Fibroblast of skin of back (primary cell): ENCODE results near the gene BYSL. TPM values are rescaled to one million over a fixed set of nuclear protein-coding genes. Genes with fewer than 3 reads are reported as not detected.

Experiments used
- DNase-seq: peaks from one replicate; pipeline ENCODE4 v3.0.0-alpha.2; 2013
- polyA plus RNA-seq, 2 experiments: library from polyadenylated mRNA; unstranded; fragments of 120-200 nt; gene quantifications; one replicate each; pipeline ENCODE4 v1.2.1, GENCODE V29; 2013; ENCODE audit not compliant: insufficient read length in 2 of 2

BYSL gene, protein sequence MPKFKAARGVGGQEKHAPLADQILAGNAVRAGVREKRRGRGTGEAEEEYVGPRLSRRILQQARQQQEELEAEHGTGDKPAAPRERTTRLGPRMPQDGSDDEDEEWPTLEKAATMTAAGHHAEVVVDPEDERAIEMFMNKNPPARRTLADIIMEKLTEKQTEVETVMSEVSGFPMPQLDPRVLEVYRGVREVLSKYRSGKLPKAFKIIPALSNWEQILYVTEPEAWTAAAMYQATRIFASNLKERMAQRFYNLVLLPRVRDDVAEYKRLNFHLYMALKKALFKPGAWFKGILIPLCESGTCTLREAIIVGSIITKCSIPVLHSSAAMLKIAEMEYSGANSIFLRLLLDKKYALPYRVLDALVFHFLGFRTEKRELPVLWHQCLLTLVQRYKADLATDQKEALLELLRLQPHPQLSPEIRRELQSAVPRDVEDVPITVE
- 42.9 TPM for polyA plus RNA-seq (2013, experiment 1 of 2; ENCODE audit: insufficient read length)
- 21.7 TPM for polyA plus RNA-seq (2013, experiment 2 of 2; ENCODE audit: insufficient read length)

DNA sequence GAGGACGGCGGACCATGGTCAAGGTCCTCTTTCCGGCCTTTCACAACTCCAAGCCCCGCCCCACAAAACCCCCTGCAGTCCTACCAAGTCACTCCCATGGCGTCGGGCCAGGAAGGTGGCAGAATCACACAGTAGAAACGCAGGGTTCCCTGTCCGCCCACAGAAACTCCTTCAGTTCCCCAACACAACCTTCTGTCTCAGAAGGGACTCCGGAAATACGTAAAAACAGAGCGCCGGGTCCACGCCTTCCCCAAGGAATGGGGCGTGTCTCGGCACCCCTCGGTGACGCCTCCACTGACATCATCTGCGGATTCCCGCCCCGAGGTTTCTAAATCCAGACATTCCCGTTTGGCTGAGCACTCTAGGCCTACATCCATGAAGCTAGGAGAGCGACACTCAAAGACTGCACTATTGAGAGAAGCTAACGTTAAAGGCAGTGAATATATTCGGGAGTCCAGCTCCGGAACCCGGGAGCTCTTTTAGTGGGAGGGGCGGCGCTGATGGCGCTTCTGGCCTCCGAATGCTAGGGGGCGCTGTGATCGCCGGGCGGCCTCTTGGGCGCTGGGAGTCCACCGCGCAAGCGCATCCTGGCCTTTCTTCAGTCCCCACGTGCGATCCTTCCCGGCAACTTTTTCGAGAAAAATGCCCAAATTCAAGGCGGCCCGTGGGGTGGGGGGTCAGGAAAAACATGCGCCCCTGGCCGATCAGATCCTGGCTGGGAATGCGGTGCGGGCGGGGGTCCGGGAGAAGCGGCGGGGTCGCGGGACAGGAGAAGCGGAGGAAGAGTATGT lies at the start of gene BYSL, which contains the start of gene MED20:
Gene BYSL, plus strand, starts transcription at position 579 of the 791 bp plus-strand sequence. Its CDS starts 64 bp downstream, at position 643.
Gene MED20, minus strand, starts transcription at position 219 of the 791 bp plus-strand sequence. Its CDS starts 121 bp downstream, at position 98.
- DNase-seq: peak; percentile 95

- DNase-seq: no peak
Measured at GRCh38 chr6:41871691-41872090, 49.6 kb upstream of the BYSL start.

DNA sequence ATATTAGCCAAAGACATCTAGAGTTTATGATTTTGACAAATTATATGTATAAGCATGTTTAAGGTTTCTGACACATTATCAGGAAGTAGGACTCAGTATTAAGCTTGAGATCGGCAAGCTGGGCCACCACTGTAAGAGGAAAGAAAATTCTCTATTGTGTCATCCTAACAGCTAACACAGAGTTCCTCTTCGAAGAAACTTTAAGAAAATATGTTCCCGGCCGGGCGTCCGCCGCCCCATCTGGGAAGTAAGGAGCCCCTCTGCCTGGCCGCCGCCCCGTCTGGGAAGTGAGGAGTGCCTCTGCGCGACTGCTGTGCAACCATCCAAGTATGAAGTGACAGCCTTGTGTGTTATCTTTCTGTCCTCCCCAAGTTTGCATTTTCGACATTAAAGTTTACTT lies 49.2 kb upstream of the BYSL start:
- no peak for DNase-seq

GRCh38 chr6:41874741-41875140 lies 46.6 kb upstream of the BYSL start:
- DNase-seq: no peak

DNA sequence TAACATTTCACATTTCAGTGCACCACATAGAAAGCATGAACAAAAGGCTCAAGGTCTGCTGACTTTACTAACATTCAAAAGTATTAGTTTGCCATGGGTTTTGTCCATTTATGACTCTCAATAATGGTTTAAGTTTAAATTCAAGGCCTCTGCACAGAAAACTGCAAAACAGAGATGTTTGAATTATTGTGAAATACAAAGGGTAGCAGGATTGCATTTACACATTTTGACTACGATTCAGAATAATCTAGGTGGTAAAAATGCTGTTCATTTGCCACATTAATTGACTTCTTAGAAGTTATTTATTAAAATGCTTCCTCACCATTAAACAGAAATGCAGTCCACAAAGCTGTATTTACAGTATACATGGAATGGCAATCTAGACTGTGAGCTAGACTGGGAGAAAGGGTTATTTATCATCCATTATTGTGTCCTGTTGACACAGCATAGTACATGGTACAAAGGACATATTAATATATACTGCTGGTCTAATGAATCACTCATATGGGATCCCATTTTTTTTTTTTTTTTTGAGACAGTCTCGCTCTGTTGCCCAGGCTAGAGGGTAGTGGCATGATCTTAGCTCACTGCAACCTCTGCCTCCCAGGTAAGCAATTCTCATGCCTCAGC lies 44.1 kb upstream of the BYSL start:
- no peak for DNase-seq

- DNase-seq: peak; percentile 78
Measured at GRCh38 chr6:41878246-41878645, 43.1 kb upstream of the BYSL start.

DNA sequence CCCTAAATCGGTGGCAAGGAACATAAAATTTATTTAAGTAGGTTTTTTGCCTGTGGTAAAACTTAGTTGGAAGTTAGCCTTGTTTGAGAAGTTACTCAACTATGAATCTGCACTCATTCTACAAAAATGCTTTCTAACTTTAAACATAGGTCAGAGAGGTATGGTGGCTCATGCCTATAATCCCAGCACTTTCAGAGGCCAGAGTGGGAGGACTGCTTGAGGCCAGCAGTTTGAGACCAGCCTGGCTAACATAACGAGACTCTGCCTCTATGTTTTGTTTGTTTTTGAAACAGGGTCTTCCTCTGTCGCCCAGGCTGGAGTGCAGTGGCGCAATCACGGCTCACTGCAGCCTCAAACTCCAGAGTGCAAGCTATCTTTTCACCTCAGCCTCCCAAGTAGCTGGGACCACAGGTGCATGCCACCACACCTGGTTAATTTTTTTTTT lies 42.3 kb upstream of the BYSL start:
- DNase-seq: peak; percentile 52

GRCh38 chr6:41881506-41881905 lies 39.8 kb upstream of the BYSL start:
- DNase-seq: no peak

- no peak for DNase-seq
Measured at GRCh38 chr6:41884957-41885356, 36.3 kb upstream of the BYSL start.

GRCh38 chr6:41885930-41886329 lies 35.4 kb upstream of the BYSL start:
- no peak for DNase-seq

DNA sequence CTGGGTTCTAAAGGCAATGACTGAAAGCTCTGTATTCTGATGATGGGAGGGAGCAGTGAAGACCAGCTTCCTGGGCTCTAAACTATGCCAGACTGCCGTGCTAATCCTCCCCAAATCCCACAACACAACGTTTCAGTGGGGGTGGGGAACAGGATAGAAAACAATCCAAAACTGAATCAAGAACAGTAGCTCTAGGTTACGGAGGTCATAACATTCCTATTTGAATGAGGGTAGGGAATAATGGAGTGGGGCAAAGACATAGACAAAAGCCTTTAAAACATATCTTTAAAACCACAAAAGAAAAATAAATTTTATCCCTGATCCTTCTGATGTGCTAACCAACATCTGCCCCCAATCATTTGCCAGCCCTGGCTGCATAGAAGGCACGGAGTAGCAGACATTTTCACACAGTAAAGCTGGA lies 34.0 kb upstream of the BYSL start:
- DNase-seq: peak; percentile 33

GRCh38 chr6:41892921-41893564 lies 28.3 kb upstream of the BYSL start:
- no peak for DNase-seq

GRCh38 chr6:41894366-41895299 lies 26.7 kb upstream of the BYSL start:
- DNase-seq: no peak

DNA sequence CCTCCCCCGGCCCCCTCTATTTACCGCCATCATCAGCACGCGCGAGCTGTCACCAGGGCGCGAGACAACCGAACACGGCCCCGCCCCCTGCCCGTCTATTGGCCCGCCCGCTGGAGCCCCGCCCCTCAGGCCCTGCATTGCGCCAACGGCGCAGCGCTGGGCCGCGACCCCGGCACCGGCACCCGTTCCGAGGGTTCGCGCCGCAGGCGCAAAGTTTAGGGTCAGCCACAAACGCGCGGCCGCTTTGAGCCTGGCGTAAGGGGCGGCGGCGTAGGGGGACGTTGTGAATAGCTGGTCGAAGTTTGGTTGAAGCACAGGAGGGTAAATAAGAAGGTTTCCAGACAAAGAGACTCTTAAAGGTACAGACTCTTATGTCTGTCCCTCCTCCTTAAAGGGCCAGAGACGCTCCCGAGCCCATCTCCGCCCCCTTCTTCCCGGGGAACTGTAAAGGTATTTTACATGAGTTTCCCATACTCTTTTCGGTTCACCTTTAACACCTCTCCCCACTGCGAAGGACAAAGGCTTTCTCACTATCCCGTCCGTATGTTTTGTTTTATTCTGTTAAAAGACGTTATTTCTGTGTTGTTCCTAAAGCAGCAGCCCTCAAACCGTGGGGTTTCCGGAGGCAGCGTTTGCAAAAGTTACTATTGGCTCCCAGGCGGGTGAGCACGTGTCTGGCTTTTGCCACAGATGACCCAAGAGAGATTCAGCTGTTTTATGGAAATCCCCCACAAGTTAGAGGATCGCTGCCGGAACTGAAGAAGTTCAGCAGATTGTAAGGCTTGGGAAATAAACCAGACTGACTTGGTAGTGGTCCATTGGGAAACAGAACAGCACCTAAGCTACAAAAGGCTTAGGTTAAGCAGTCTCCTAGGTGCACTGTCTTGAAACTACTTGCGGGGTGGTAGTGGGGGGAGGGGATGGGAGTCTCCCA lies 25.7 kb upstream of the BYSL start, which contains the start of gene USP49:
Gene USP49, minus strand, starts transcription at position 76 of the 934 bp plus-strand sequence. CDS start 88,392 bp downstream, outside the sequence.
- DNase-seq: peak; percentile 82

- no peak for DNase-seq
Measured at GRCh38 chr6:41896281-41896680, 25.0 kb upstream of the BYSL start.

DNA sequence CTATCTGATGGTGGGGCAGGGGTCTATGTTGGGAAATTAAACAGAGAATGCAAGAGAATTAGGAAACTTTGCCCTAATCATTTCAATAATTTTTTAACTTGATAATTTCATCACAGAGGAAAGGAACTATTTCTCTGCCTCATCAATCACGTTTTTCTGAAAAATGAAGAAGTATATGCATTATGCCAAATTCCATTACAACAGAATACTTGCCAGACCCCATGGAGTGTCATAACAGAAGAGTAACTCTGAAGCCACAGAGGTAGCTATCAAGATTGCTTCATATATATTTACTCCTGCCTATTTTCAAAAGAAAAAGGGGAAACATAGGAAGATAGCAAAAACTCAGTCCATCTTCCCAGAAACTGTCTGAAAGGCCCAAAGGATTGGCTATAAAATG lies 20.4 kb upstream of the BYSL start:
- no peak for DNase-seq

- no peak for DNase-seq
Measured at GRCh38 chr6:41901882-41902519, 19.3 kb upstream of the BYSL start.

- DNase-seq: no peak
Measured at GRCh38 chr6:41909727-41910126, 11.6 kb upstream of the BYSL start.

GRCh38 chr6:41914343-41914742 lies 7.0 kb upstream of the BYSL start:
- no peak for DNase-seq
